Renal pelvis (tissue), 4 donors: ENCODE results near the gene TPM3. TPM values are rescaled to one million over a fixed set of nuclear protein-coding genes. Genes with fewer than 3 reads are reported as not detected.
"Not testable (repeated sequence)": the region's sequence is repeated elsewhere in the genome, so short reads cannot be mapped to it uniquely, and the experiment has no call there.

Experiments used
- DNase-seq: peaks from one replicate; pipeline ENCODE4 v3.0.0-alpha.2; 2013
- polyA plus RNA-seq, 3 donors: library from polyadenylated mRNA; unstranded; fragments of 120-200 nt; gene quantifications; one replicate each; pipeline ENCODE4 v1.2.1, GENCODE V29; 2013; ENCODE audit not compliant: insufficient read length in 3 of 3

The TPM3 gene
- polyA plus RNA-seq, 3 donors, result 266 to 285 (median 281) TPM

DNA sequence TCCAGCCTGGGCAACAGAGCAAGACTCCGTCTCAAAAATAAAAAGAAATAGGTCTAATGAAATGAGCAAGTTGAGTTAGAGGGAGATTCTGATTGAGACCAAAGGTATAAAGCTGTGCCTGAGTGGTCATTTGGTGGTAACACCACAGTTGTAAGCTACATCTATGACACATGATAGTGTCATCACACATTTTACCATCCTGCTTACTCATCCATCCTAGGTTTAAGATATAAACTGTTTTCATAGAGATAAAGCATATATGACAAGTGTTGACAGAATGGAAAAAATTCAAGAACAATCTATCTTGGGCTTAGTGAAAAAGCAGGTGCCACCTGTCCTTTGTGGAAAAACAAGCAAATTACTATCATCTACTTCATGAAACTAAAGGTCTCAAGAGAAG, 21.4 kb upstream of the TPM3 start:
- no peak for DNase-seq

DNA sequence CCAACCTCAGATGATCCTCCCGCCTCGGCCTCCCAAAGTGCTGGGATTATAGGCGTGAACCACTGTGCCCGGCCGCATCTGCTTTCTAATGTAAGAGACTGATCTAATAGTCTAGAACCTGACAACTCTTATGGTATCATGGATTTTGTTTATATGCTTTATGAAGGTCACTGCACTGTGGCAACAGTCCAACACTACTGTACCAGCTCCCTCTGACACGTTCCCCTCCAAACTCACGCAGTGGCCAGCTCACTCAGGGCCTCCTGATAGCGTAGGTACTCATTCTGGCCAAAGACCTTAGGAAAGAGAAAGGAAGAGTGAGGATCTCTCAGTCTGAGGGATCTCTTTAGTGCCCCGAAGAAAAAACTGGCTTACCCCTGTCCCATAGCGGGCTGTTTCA, 20.2 kb upstream of the TPM3 start:
- no peak for DNase-seq

DNA sequence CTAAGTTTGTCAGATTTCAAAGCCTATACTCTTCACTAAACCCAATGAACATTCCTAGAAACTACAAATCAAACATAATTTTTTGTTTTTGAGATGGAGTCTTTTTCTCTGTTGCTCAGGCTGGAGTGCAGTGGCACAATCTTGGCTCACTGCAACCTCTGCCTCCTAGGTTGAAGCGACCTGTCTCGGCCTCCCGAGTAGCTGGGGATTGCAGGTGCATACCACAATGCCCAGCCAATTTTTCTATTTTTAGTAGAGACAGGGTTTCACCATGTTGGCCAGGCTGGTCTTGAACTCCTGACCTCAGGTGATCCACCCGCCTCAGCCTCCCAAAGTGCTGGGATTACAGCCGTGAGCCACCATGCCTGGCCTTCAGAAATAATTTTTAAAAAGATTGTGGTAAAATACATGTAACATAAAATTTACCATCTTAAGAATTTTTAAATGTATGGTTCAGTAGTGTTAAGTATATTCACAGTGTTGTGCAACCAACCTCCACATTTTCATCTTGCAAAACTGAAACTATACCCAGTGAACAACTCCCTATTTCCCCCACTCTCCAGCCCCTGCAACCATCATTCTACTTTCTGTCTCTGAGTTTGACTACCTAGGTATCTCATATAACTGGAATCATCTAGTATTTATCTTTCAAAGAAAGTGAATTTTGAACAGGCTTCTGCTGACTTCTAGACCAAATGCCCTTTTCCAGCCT, 16.9 kb upstream of the TPM3 start:
- DNase-seq, result no peak

DNA sequence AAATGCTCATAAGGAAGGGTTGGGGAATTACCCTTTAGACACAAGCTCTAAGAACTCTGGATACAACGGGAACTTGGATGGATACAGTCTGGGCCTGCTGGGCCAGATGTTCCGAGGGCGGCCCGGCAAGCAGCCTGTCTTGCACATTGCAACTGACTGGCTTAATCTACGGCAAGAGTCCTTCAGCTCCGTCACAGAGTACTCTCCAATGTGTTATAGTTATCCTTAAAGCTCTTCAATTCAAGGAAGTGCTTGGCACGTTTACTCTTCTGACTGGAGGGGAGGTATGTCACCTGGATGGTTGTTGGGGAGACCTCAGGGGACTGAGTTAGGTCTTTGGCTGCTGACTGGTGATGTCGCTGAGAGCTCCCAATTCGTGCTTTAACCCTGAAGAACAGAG, 15.4 kb upstream of the TPM3 start:
- DNase-seq, result no peak

DNA sequence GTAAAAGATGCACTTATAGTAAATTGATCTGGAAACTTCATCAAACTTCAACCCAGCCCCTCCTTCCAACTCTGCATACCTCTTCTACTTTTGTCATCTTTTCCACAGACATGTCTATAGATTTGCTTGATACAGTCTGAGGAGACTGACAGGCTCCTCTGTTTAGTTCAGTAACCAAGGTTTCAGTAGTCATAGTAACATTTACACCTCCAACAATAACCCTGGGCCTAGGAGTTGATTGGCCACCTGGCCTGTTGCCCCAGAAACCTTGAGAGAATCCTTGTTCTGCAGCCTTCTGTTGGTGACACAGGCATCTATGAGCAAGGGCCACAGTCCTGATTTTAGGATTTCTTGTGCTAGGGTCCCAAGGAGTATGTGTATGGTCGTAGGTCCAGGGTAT, 14.3 kb upstream of the TPM3 start, which contains the start of gene CFAP141:
Gene CFAP141, minus strand, starts transcription at position 138 of the 400 bp plus-strand sequence. Its CDS starts 26 bp downstream, at position 112.
- no peak for DNase-seq

DNA sequence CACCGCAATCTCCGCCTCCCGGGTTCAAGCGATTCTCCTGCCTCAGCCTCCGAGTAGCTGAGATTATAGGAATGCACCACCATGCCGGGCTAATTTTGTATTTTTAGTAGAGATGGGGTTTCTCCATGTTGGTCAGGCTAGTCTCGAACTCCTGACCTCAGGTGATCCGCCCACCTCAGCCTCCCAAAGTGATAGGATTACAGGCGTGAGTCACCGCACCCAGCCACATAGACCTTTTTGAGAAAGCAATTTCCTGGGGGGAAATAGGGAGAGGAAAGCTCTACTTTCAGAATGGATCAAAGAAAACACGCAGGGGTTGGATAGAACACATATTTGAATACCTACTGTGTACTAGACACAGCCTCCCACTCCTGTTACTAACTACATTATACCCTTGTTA, 13.9 kb upstream of the TPM3 start:
- DNase-seq, result not testable (repeated sequence)

- no peak for DNase-seq
These were observed 7.6 kb upstream of the TPM3 start for GRCh38 chr1:154199563-154199879.

- peak; percentile 69 for DNase-seq
These were observed 7.1 kb upstream of the TPM3 start for GRCh38 chr1:154198756-154199562.

DNA sequence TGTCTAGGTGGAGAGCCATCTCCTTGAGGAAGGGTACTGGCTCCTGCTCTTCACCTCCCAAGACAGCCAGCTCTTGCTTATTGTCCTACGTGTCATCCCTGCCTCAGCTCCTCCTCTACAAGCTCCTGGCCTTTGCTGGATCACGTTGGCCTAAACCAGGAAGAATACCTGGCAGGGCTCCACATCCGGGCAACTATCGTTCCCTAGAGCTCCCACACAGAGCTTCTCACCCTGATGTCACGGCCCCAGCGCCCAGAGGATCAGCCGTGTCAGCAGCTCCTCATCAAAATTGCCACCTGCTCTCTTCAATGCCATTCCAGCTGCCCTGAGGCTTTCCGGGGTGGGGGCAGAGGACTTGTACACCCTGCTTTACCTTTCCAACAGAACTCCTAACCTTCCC, 1.9 kb upstream of the TPM3 start:
- DNase-seq, result no peak

- DNase-seq, result no peak
These were observed 576 bp upstream of the TPM3 start for GRCh38 chr1:154192476-154192875.

DNA sequence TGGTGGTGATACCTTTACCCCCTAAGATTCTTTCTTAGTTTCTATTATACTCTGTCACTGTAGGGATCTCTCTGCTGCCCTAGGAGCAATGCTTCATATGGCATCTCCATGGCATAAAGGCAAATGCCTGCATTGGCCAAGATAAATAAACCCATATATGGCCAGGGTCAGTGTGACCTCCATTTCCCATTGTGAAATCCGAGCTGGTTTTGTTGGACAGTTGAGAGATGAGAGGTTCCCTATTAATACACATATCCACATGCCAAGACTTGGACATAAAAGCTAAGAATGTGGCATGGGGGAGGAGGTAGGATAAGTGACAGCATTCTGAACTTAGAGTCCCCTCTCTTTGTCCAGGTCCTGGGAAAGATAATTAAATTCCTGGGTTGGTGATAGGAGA, 1.4 kb downstream of the TPM3 start:
- DNase-seq, result peak; percentile 40

GRCh38 chr1:154186852-154187501, 4.9 kb downstream of the TPM3 start:
- no peak for DNase-seq

DNA sequence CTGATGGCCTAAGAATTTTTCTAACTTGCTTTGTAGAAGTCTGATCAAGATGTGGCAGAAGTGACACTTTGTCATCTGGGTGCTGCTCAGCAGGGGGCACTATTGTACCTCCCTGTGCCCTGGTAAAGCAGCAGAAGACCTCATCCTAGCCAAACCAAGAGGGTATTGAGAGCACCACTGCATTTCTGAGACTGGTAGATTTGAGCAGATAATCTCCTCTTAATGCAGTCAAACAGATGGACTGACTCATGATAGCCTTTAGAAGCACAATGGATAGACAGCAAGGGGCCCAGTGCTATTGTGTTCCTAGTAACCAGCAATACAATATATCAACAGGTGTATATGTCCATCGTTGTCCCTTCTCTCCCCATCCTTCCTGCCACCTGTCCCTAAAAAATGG, 5.7 kb downstream of the TPM3 start:
- peak; percentile 40 for DNase-seq

DNA sequence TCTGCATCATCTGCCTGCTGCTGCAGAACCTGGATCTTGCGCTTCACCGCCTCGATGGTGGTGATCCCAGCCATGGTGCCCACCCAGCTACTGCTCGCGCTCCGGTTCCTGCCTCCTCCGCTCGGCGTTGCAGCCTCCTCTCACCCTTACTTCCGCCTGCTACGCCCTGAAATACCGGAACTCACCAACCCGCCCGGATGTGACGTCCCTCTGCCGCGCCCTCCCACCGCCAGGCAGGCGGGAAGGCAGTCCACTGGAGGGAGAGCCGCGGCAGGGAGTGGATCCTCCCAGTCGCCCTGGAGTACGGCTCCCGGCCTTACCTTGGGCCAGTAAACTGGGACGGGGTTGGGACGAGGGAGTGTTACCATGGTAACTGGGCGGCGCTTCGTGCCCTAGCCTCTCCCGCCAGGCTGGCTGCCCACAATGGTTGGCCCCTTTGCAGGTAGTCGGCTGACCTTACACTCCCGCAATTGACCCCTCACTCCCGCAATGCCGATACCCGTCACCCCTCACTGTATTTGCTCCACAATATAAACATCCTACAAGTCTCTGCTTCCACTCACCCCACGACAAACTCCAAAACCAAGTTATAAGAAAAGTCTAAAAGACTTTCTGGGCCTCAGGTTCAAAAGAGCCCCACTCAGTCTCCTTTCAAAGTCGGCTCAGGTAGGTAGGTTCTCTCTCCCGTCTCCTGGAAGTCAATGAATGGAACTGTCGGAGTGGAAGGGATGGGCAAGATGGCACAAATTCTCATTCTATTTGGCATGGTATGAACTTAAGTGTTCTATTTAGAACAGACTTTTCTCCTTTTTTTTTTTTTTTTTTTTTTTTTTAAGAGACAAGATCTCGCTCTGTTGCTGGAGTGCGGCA, 8.6 kb downstream of the TPM3 start:
- peak; percentile 96 for DNase-seq

GRCh38 chr1:154182344-154183045, 9.4 kb downstream of the TPM3 start:
- DNase-seq, result peak; percentile 50

DNA sequence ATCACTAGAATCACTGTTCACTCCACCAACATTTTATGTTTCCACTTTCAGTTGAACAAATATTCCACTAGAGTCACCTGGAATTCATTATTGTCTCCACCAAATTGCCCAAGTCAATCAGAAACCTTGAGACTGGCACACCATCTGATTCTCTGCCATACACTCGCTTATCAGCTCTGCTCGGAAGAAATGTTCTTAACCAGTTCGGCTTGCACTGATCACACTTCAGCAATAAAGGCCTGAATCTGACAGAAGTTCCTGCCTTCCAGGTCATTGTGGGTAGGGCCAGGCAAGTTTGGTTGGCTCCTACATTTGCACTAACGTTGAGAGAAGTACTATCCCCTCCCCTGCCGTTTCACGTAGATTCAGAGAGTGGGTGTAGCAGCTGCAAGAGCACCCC, 10.0 kb downstream of the TPM3 start:
- DNase-seq, result no peak

DNA sequence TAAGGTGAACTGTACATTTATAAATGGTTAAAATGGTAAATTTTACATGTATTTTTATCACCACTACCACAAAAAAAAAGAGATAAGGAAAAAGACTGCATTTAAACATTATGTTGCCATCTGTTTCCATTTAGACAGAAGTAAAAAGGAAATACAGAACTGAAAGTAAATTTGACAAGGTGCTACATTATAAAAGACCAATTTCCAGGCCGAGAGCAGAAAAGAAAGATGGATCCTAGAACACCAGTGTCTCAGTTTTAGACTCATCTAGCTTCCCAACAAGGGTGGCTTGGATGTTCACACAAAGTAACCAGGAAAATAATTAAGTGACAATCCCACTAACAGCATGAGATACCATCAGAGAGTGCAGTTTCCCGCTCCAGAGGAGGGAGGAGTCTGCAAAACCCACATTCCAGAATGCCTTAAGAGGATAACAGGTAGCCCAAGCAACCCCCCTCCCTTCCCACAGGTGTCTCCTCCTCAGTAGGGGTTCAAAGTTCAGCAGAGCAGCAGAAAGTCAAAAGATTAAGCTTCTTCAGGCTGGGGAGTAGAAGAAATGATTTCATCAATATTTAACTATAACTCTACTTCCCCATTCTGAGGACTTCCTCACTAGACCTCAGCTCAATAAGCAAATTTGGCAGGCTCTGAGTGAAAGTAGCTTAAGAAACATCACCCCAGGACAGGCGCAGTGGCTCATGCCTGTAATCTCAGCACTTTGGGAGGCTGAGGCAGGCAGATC, 11.8 kb downstream of the TPM3 start:
- DNase-seq, result no peak

DNA sequence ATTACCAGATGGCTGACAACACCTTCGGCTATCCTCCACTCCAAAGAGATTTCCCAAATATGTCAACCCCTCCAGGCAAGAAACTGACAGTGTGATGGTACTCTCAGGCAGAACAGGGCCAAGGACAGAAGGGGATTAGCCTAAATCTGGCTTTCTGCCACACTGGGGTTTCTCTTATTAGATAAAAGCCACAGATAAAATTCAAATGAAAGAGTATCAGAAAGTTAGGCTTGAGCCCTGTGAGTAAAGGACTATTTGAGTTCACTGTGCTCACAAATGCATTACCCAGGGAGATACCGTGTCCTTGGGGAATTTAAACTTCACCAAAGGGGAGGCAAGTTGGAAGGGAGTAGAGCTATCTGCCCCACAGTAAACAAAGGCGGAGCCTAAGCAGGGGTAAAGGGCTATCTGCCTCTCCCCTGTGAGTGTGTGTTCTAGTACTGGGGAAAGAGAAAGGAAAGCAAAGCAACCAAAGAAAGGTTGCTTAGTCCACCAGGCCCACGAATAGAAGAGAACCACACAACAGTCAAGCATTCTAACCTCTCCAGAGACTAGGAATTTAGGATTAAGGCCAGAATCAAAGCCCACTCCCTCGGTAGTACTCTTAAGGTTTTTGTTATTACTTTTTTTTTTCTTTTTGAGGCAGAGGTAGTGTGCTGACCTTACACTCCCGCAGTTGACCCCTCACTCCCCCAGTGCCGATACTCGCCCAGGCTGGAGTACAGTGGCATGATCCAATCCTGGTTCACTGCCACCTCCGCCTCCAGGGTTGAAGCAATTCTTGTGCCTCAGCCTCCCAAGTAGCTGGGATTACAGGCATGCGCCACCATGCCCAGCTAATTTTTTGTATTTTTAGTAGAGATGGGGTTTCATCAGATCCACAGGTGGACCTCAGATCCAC, 12.7 kb downstream of the TPM3 start:
- no peak for DNase-seq

GRCh38 chr1:154178013-154178412, 13.9 kb downstream of the TPM3 start:
- DNase-seq, result no peak

- peak; percentile 57 for DNase-seq
These were observed 15.6 kb downstream of the TPM3 start for GRCh38 chr1:154176337-154176736.
